GM18520 (cell line): ENCODE data around the gene ANKRD29.

Source experiments
- ATAC-seq: cut with Tn5 transposase; IDR thresholded peaks from one replicate; pipeline ENCODE4 v1.9.1; 2021; ENCODE audit not compliant: unreplicated experiment

Gene ANKRD29

GRCh38 chr18:23684515-23685197 is 21.9 kb upstream of the ANKRD29 start:
- no peak for ATAC-seq

GRCh38 chr18:23683671-23684070 is 21.0 kb upstream of the ANKRD29 start:
- ATAC-seq: no peak

- ATAC-seq: no peak
These were observed 20.4 kb upstream of the ANKRD29 start for GRCh38 chr18:23683155-23683554.

GRCh38 chr18:23682472-23682871 is 19.8 kb upstream of the ANKRD29 start:
- no peak for ATAC-seq

- ATAC-seq: no peak
These were observed 19.3 kb upstream of the ANKRD29 start for GRCh38 chr18:23682045-23682444.

- ATAC-seq: no peak
These were observed 13.2 kb upstream of the ANKRD29 start for GRCh38 chr18:23675896-23676295.

GRCh38 chr18:23675236-23675635 is 12.5 kb upstream of the ANKRD29 start:
- no peak for ATAC-seq

- ATAC-seq: no peak
These were observed 11.0 kb upstream of the ANKRD29 start for GRCh38 chr18:23673725-23674124.

- no peak for ATAC-seq
These were observed 8.9 kb upstream of the ANKRD29 start for GRCh38 chr18:23671564-23671963.

GRCh38 chr18:23669804-23670405 is 7.2 kb upstream of the ANKRD29 start:
- ATAC-seq: no peak

GRCh38 chr18:23669202-23669766 is 6.6 kb upstream of the ANKRD29 start:
- ATAC-seq: no peak

- no peak for ATAC-seq
These were observed 6.0 kb upstream of the ANKRD29 start for GRCh38 chr18:23668731-23669130.

GRCh38 chr18:23667114-23667513 is 4.4 kb upstream of the ANKRD29 start:
- ATAC-seq: no peak

- no peak for ATAC-seq
These were observed 2.0 kb upstream of the ANKRD29 start for GRCh38 chr18:23664674-23665073.

GRCh38 chr18:23661735-23662308 is 889 bp downstream of the ANKRD29 start:
- ATAC-seq: no peak

GRCh38 chr18:23658285-23658684 is 4.4 kb downstream of the ANKRD29 start:
- no peak for ATAC-seq

- ATAC-seq: no peak
These were observed 10.5 kb downstream of the ANKRD29 start for GRCh38 chr18:23652232-23652631.

GRCh38 chr18:23650968-23651927 is 11.5 kb downstream of the ANKRD29 start:
- ATAC-seq: no peak

- no peak for ATAC-seq
These were observed 13.6 kb downstream of the ANKRD29 start for GRCh38 chr18:23648940-23649607.

- no peak for ATAC-seq
These were observed 14.3 kb downstream of the ANKRD29 start for GRCh38 chr18:23648456-23648855.

- no peak for ATAC-seq
These were observed 16.4 kb downstream of the ANKRD29 start for GRCh38 chr18:23646282-23646681.
